GM18951 (cell line): Measurements from ENCODE around the gene FAM217B.

ENCODE experiments used
- POLR2A ChIP-seq: IDR thresholded peaks from 4 replicates; pipeline ENCODE4 v1.6.1; 2011; ENCODE audit warnings: mild to moderate bottlenecking; ENCODE audit not compliant: insufficient read length, insufficient read depth; ENCODE audit errors: extremely low read depth
- in situ Hi-C: fragments of 300-500 bp; cut with MboI; formaldehyde crosslinking; loops from one replicate; pipeline ENCODE4 v1.12.0; 2022; ENCODE audit warnings: low sequenced_read_pairs, mixed read lengths, inconsistent platforms; ENCODE audit not compliant: unreplicated experiment

The FAM217B gene

DNA sequence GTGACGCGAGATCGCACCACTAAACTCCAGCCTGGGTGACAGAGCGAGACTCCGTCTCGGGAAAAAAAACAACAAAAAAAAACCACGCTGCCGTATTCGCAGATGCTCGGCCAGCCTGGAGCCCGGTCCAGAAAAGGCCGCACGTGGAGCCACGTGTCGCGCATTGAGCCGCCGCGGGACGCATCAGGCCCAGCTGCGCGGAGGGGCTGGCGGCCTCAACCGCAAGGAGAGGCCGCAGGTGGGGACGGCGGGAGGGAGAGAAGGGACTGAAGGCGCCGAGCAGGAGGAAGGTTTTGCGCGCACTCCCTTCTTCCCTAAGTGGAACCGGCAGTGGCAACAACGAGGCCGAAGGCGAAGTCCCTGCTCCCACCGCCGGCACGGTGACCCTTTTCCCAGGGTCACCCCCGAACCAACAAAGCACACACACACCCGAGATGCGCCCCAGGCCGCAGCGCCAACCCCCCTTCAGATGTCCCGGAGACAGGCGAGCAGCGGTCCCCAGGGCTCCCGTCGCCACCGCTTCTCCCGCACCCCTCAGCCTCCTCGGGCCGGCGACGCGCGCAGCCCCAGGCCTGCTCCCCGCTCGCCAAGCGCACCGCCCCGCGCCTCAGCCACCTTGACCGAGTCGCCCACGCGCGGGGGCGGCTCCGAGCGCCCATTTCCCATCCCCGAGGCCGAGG lies 7.4 kb upstream of the FAM217B start:
- TF ChIP-seq POLR2A: no peak
- in situ Hi-C loops: no loop called here

DNA sequence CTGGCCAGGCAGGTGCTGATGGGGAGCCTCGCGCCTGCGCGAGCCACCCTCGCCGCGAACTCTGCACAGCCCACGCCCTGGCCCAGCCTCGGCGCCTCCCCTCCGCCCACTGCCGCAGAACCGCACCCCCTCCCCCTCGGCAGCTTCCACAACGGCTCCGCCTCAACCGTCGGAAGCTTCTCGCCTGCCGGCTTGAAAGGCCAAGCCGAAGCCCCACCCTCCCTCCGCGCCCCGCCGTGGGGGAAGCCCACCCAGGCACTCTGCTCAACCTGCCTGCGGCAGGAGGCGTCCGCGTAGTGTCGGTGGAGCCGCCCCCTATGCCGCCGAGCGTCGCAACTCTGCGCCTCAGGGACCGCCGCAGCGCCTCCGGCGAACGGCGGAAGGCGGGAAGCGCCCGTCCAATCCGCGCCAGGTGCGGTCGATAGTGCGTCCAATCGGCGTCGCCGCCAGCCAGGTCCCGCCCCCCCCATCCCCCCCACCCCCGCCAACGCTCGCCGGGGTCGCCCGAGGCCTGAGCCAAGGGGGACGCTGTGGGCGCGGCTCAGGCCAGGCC lies 6.8 kb upstream of the FAM217B start, which contains the start of gene SYCP2:
Gene SYCP2, minus strand, starts transcription at position 342 of the 553 bp plus-strand sequence. CDS start 11,224 bp downstream, outside the sequence.
- in situ Hi-C loops: no loop called here
- no peak for TF ChIP-seq POLR2A

DNA sequence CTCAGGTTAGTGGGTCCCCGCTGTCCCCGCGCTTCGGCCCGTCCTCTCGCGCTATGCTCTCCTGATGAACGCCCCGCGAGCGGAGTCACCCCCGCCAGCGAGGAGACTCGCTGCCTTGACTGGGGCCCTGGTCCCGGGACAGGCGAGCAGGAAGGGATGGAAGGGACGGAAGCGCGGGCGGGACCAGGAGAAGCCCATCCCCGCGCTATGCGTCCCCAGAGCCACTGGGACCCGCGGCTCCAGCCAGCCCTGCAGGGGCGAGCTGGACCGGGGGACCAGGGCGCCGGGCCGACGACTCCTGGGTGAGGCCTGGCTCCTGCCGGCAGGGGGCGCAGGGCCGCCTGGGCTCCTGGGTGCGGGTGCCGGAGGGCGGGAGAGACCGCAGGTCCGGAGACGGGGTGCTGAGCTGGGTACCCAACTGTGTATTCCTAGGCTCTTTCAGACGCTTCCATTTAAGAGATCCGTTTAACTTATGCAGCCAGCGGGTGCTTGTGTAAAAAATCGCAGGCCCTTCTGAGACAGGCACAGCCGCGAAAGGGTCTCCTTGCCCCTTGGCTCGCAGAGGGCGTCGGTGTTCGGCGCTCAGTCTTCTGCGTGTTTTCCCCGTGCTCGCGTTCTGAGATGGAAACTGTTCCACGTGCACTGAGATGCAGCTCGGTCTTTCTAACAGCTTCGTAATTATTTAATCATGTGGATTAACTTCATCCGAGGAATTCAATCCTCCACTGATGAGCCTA lies 6.2 kb upstream of the FAM217B start:
- no peak for TF ChIP-seq POLR2A

DNA sequence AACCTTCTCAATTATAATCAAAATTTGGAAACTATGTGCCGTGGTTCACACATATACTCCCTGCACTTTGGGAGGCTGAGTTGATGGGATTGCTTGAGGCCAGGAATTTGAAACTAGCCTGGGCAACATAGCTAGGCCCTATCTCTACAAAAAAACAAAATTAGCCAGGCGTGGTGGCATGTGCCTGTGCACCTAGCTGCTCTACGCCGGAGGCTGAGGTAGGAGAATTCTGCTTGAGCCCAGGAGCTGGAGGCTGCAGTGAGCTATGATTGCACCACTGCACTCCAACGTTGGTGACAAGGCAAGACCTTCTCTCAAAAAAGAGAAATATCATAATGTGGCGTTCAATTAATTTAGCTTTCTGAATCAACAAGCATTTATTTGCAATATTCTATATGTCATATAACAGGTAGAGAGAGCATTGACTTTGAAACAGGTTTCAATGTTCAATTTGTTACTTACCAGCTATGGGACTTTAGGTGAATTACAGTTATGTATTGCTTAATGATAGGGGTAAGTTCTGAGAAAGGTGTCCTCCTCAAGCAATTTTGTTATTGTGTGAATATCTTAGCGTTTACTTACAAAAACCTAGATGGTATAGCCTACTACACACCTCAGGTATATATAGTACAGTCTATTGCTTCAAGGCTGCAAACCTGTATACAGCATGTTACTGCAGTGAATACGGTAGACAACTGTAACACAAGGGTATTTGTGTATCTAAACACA lies 4.6 kb upstream of the FAM217B start:
- in situ Hi-C loops: no loop called here
- TF ChIP-seq POLR2A: no peak

More for the DNA sequence above, 6.2 kb upstream of the FAM217B start:
- in situ Hi-C loops: no loop called here

DNA sequence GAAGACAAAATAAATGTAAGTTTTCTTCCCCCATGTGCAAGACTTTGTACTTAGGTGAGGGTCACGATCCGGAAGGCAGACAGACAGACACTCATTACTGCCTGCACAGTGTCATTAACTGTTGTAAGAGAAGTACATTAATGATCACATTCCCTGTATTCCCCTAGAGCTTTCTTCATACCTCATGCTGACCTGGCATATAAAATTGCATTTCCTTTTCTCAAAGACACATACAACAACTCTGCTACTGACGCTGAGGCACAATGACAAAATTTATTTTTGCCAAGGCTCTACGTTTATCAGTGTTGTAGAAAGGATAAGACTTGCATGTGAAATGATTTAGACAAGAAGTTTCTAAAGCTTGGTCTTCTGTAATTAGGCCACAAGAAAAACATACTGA lies 3.8 kb upstream of the FAM217B start:
- in situ Hi-C loops: no loop called here
- no peak for TF ChIP-seq POLR2A

DNA sequence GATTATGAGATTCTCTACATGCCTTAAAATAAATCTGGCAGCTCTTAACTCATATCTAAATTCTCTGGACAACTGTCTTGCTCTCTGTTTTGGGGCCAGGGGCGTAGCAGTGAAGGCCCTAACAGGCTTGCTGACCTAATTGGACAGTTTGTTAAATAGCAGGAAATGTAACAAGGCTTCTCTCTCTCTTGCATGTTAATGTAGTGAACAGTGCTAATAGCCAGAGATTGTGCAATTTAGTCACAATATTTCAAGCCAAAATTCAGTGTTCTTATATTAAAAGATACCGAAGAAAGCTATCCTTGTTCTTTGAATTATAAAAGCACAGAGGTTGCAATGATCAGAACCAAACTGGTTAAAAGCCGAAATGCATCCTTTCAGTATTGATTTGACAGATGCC lies 3.0 kb upstream of the FAM217B start:
- TF ChIP-seq POLR2A: no peak
- in situ Hi-C loops: no loop called here

DNA sequence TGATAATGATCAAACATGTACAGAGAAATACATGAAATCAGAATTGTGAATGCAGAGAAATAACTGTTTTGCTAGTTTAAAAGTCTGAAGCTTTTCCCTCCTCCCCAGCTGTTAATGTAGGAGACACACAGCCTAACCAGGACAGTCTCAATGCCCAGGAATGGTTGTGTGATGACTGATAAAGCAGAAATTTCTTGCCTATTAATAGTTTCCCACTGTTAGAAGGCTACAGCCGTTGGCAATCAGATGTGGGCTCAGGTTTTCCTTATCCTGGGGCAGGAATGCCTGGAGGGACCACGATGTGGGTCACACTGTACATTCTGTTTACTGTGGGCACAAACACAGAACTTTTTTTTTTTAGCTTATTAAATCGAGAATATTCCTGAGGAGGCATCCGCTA lies 2.0 kb upstream of the FAM217B start:
- TF ChIP-seq POLR2A: no peak
- in situ Hi-C loops: no loop called here

DNA sequence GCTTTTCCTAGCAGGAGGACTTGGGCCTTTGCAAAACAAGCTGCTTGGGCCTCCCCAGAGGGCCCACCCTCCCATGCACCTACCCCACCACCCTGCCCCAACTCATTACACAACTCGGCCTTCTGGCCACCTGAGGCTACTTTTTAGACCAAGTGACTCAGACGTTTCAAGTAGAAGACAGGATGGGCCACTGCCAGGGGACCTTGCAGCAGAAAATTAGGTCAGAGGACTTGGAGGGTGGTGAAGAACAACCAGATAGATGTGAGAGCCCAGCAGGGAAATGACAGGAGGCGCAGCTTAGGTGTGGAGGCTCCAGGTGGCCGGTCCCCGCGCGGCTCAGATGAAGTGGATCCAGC lies 1.5 kb upstream of the FAM217B start:
- TF ChIP-seq POLR2A: no peak
- in situ Hi-C loops: no loop called here

DNA sequence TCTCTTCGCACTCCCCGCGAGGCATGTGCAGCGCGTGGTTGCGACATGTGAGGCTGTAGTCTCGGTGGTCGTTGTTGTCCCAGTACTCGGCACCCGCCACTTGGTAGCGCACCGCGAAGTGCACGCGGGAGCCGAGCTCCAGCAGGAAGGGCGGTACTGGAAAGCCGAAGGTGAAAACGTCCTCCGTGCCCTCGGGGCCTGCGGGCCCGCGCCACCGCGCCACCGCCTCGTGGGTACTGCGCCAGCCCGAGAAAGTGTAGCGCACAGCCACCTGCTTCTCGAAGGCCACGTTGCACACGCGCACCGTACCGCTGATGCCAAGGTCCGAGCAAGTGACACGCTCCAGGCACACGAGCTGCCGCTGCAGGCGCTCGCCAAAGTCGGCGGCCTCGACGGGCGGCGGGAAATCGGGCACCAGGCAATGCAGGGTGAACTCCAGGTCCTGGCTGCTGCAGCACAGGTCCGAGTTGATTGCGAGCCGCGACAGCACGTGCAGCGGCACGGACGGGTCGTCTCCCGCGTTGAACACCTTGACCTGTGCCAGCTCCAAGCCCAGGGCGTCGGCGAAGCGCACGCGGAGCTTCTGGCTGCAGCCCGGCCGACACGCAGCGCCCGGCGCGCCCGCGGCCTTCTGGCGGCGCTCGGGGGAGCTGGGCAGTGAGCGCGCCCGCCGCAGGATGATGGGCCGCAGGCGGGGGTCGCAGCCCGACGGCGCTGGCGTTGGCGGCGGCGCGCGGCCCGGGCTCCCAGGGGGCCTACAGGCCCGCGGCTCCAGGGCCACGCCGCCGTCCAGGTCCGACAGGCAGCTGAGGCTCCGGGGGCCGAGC lies 924 bp upstream of the FAM217B start:
- TF ChIP-seq POLR2A: no peak
- in situ Hi-C loops: no loop called here

DNA sequence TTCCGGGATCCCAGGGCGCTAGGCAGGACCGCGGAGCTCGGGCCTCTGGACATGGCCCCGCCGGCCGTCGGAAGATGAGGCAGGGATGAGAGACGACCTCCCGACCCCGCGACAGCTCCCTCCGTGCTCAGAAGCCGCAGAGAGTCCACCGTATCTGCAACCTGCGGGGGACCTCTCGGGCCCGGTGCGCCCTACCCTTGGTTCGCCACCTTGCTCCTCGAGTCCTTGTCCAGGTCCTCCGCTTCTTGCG lies 385 bp upstream of the FAM217B start:
- TF ChIP-seq POLR2A: no peak
- in situ Hi-C loops: no loop called here

DNA sequence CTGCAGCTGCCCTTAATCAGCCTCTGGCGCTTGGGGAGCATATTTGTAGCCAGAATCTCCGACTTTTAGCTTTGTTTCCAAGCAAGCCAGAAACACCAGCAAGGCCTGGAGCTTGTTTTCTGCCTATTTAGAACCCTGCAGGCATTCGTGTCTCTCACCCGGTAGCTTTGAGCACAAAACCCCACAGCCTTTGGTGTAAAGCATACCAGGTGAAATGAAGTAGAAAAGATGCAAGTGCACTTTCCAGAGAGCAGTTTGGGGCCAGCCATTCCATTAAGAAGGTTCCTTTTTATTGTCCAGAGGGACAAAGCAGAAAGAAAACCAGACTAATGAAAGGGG lies 736 bp downstream of the FAM217B start:
- no peak for TF ChIP-seq POLR2A
- in situ Hi-C loops: no loop called here

DNA sequence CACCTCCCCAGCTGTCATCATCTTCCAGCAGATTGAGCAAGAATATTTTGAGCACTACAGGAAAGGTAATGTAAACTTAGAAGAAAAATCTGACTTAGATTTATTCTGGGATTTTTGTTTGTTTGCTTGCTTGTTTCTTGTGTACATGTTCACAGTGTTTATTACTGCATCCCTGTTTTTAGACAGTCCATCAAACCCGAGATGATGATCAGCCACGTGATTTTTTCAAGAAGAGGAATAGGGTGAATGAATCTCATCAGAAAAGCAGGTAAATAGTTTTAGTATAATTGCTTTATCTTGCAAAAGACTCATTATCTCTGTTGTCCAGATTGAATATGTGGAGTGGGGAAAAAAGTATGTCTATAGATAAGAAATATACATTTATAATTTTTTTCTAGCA lies 2.1 kb downstream of the FAM217B start:
- no peak for TF ChIP-seq POLR2A
- in situ Hi-C loops: no loop called here

DNA sequence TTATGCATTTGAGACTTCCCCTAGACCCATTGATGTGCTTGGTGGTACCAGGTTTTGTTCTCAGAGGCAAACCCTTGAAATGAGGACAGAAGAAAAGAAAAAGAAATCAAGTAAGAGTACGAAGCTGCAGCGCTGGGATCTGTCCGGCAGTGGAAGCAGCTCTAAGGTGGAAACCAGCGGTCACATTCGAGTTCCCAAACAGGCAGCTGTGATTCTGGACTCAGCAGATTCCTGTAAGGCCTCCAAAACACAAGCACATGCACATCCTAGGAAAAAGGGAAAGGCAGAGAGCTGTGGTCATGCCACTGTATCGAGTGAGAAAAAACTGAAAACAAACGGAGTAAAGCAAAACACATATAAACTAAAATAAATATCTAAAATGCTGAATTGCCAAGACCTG lies 4.5 kb downstream of the FAM217B start:
- in situ Hi-C loops: no loop called here
- no peak for TF ChIP-seq POLR2A
